HG03066 (cell line): Measurements from ENCODE around the gene SETBP1.
A peak's percentile ranks its signal among the peaks of the same experiment; 100 is the strongest.

Source experiments
- ATAC-seq: cut with Tn5 transposase; IDR thresholded peaks from one replicate; pipeline ENCODE4 v1.9.1; 2021; ENCODE audit warnings: low read depth; ENCODE audit not compliant: unreplicated experiment

Gene SETBP1

GRCh38 chr18:44895176-44895798 lies 214.6 kb downstream of the SETBP1 start:
- ATAC-seq: no peak

- ATAC-seq: no peak
Measured at GRCh38 chr18:44896846-44897245, 216.2 kb downstream of the SETBP1 start.

GRCh38 chr18:44897411-44897810 lies 216.7 kb downstream of the SETBP1 start:
- ATAC-seq: no peak

GRCh38 chr18:44897816-44898215 lies 217.1 kb downstream of the SETBP1 start:
- ATAC-seq: no peak

- ATAC-seq: no peak
Measured at GRCh38 chr18:44898498-44898897, 217.8 kb downstream of the SETBP1 start.

- no peak for ATAC-seq
Measured at GRCh38 chr18:44899832-44900231, 219.1 kb downstream of the SETBP1 start.

- ATAC-seq: no peak
Measured at GRCh38 chr18:44900627-44901026, 219.9 kb downstream of the SETBP1 start.

- no peak for ATAC-seq
Measured at GRCh38 chr18:44901283-44901682, 220.6 kb downstream of the SETBP1 start.

- no peak for ATAC-seq
Measured at GRCh38 chr18:44903327-44903726, 222.6 kb downstream of the SETBP1 start.

- ATAC-seq: no peak
Measured at GRCh38 chr18:44904768-44905167, 224.1 kb downstream of the SETBP1 start.

- peak; percentile 79 for ATAC-seq
Measured at GRCh38 chr18:44909191-44909719, 228.6 kb downstream of the SETBP1 start.

- no peak for ATAC-seq
Measured at GRCh38 chr18:44911260-44911659, 230.6 kb downstream of the SETBP1 start.

- ATAC-seq: peak; percentile 38
Measured at GRCh38 chr18:44911773-44912172, 231.1 kb downstream of the SETBP1 start.

- ATAC-seq: no peak
Measured at GRCh38 chr18:44912740-44913478, 232.2 kb downstream of the SETBP1 start.

- ATAC-seq: no peak
Measured at GRCh38 chr18:44914028-44914427, 233.3 kb downstream of the SETBP1 start.

- ATAC-seq: no peak
Measured at GRCh38 chr18:44915213-44915612, 234.5 kb downstream of the SETBP1 start.

GRCh38 chr18:44915661-44916060 lies 235.0 kb downstream of the SETBP1 start:
- ATAC-seq: no peak

- no peak for ATAC-seq
Measured at GRCh38 chr18:44916429-44917207, 235.9 kb downstream of the SETBP1 start.

- no peak for ATAC-seq
Measured at GRCh38 chr18:44917216-44918141, 236.8 kb downstream of the SETBP1 start.

GRCh38 chr18:44918142-44918476 lies 237.4 kb downstream of the SETBP1 start:
- ATAC-seq: no peak
